ENCODE data around the gene ELANE. TPM values are rescaled to one million over a fixed set of nuclear protein-coding genes. Genes with fewer than 3 reads are reported as not detected.
"Not testable (repeated sequence)": the region's sequence is repeated elsewhere in the genome, so short reads cannot be mapped to it uniquely, and the experiment has no call there.

ELANE gene
- total RNA-seq, 1 experiment from 2014 or later, result not detected

- DNase-seq (ENCODE audit: low read depth), result no peak
- in situ Hi-C loops (cut with HindIII; ENCODE audit: low pct_unique_long_range_greater_than_20kb, low sequenced_read_pairs), result no loop called here
These were observed 35.0 kb downstream of the ELANE start for GRCh38 chr19:887072-887471.

DNA sequence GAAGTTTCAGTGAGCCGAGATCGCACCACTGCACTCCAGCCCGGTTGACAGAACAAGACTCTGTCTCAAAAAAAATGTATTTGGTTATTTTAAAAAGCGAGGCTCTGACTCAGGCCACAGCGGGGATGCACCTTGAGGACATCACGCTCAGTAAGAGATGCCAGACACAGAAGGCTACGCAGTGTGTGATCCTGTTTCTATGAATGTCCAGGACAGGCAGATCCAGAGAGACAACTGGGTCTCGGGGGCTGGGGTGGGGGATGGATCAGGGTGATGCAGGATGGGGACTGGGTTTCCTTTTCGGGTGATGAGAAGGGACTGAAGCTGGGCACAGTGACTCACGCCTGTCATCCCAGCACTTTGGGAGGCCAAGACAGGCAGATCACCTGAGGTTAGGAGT lies 35.5 kb downstream of the ELANE start:
- no peak for DNase-seq (ENCODE audit: low read depth)
- in situ Hi-C loops (cut with HindIII; ENCODE audit: low pct_unique_long_range_greater_than_20kb, low sequenced_read_pairs), result no loop called here

DNA sequence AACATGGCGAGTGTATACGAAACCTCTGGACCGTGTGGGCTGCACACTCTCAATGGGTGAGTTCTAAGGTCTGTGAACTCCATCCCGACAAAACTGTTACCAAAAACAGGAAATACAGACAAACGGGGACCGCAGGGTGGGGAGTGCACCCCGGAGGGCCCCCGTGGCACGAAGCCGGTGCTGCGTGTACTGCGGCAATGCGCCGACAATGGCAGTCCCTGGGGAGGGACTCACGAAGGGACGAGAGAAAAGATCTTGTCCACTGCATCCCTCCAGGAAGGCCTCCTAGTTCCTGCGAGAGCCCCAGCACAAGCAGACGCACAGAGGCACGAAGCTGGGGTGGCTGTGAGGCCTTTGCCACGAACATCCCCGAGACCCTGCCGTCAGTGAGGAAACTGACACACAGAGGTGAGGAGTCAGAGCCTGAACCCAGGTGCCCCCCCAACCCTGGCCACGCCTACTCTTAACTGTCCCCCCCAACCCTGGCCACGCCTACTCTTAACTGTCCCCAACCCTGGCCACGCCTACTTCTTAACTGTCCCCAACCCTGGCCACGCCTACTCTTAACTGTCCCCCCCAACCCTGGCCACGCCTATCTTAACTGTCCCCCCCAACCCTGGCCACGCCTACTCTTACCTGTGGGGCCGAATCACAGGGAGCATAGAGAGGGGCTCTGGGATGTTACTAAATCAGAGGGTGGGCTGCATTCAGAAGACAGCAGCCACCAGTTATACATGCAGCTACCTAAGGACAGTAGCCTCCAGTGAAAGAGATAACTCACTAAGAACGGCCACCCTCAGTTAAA lies 36.7 kb downstream of the ELANE start:
- in situ Hi-C loops (cut with HindIII; ENCODE audit: low pct_unique_long_range_greater_than_20kb, low sequenced_read_pairs), result no loop called here
- no peak for DNase-seq (ENCODE audit: low read depth)

DNA sequence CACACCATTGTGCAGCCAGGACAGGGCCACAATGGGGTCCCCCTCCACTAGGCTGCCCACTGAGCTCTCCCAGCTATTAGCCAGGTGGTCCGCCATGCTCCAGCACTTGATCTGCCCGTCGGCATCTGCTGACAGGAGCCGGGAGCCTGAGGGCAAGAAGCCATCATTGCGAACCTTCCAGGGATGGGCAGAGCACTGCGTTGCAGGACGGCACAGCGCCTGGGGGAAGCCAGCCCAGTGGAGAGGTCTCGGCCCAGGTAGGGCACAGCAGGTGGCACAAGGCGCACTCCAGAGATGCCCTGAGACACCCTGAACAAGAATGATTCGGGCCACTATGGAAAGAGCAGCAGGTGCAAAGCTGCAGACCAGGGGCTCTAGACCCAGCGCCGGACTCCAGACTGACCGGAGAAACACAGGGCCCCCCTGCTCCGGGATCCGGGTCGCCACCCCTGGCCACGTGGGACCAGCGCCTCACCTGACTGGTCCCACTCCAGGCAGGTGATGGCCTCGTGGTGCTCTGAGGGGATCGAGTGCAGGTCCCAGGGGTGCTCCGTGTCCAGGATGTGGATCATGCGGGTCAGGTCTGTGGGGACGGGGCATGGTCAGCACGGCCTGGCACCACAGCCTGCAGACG lies 37.7 kb downstream of the ELANE start:
- in situ Hi-C loops (cut with HindIII; ENCODE audit: low pct_unique_long_range_greater_than_20kb, low sequenced_read_pairs), result no loop called here
- no peak for DNase-seq (ENCODE audit: low read depth)

- DNase-seq (ENCODE audit: low read depth), result no peak
- in situ Hi-C loops (cut with HindIII; ENCODE audit: low pct_unique_long_range_greater_than_20kb, low sequenced_read_pairs), result no loop called here
These were observed 38.7 kb downstream of the ELANE start for GRCh38 chr19:890831-891230.

DNA sequence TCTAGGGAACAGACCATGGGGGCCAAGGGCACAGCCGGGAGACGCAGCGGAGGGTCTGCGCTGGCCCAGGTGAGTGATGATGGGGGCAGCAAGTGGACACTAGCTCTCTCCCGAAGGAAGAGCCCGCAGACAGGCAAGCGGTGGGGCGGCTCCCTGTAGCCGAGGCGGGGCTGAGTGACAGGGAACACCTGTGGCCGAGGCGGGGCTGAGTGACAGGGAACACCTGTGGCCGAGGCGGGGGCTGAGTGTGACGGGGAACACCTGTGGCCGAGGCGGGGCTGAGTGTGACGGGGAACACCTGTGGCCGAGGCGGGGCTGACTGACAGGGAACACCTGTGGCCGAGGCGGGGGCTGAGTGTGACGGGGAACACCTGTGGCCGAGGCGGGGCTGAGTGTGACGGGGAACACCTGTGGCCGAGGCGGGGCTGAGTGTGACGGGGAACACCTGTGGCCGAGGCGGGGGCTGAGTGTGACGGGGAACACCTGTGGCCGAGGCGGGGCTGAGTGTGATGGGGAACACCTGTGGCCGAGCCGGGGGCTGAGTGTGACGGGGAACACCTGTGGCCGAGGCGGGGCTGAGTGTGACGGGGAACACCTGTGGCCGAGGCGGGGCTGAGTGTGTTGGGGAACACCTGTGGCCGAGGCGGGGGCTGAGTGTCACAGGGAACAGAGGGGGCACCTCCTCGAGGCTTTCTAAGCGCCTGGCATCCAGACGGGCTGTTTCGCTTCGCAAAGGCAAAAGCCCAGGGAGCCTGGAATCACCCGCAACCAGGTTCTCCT lies 39.5 kb downstream of the ELANE start:
- in situ Hi-C loops (cut with HindIII; ENCODE audit: low pct_unique_long_range_greater_than_20kb, low sequenced_read_pairs); DNase-seq (ENCODE audit: low read depth): not testable (repeated sequence)

DNA sequence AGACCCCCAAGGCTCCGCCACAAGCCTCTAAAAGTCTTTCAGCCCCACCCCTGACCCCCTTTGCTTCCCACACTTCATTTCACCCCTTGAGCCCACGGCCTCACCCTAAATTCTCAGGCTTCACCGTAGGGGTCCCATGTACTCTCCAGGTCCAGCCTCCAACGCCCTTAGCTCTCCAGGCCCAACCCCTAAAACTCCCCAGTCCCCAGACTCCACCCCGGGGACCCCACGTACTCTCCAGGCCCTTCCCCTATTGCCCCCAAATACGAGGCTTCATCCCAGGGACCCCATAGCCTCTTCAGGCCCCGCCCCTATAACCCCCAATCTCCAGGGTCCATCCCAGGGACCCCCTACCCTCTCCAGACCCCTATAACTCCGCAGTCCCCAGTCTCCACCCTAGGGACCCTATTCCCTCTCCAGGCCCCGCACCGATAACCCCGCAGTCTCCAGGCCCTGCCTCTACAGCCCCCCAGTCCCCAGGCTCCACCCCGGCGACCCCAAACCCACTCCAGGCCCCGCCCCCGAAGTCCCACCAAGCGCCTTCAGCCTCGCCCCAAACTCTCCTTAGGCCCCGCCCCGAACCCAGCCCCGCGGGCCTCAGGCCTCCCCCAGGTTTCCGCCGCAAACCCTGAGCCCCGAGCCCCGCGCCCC lies 40.3 kb downstream of the ELANE start:
- in situ Hi-C loops (cut with HindIII; ENCODE audit: low pct_unique_long_range_greater_than_20kb, low sequenced_read_pairs), result no loop called here
- no peak for DNase-seq (ENCODE audit: low read depth)

DNA sequence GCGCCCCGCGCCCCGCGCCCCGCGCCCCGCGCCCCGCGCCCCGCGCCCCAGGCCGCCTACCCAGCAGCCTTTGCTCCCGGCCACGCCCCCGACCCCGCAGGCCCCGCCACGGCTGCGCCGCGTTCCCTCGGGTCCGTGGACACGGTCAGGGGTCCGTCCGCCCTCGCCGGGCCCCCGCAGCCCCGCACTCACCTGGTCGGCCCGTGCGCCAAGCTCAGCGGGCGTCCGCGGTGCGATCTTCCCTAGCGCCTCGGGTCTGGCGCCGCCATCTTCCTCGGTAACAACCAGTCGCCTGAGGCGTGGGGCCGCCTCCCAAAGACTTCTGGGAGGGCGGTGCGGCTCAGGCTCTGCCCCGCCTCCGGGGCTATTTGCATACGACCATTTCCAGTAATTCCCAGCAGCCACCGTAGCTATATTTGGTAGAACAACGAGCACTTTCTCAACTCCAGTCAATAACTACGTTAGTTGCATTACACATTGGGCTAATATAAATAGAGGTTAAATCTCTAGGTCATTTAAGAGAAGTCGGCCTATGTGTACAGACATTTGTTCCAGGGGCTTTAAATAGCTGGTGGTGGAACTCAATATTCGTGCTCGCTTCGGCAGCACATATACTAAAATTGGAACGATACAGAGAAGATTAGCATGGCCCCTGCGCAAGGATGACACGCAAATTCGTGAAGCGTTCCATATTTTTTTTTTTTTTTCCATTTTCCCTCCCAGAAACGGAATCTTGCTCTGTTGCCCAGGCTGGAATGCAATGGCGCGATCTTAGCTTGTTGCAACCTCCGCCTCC lies 41.0 kb downstream of the ELANE start, which contains the start of the genes MED16 and RNU6-9:
TSS of gene MED16 (minus strand) at position 294 of the 796 bp plus-strand sequence. CDS start 2,056 bp downstream, outside the sequence.
TSS of gene RNU6-9 (plus strand) at position 591 of the 796 bp plus-strand sequence.
- DNase-seq (ENCODE audit: low read depth), result peak; percentile 85
- in situ Hi-C loops (cut with HindIII; ENCODE audit: low pct_unique_long_range_greater_than_20kb, low sequenced_read_pairs), result no loop called here

DNA sequence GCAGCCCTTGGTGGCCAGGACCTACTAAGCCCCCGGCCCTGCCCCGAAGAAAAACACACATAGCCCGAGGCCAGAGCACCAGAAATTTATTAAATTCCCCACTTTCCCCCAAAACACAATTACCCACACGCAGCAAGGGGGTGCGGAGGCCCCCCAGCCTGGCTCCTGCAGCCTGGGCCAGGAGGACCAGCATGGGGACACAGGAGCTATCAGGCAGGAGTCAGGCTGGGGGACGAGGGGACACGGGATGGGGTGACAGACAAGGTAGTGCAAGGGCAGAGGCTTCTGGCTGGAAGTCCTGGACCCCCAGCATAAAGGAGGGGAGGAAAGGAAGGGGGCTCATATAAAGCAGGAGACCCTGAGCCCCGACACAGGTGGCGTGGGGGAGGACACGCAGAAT lies 44.3 kb downstream of the ELANE start:
- in situ Hi-C loops (cut with HindIII; ENCODE audit: low pct_unique_long_range_greater_than_20kb, low sequenced_read_pairs), result no loop called here
- no peak for DNase-seq (ENCODE audit: low read depth)

GRCh38 chr19:896999-897398 lies 44.9 kb downstream of the ELANE start:
- in situ Hi-C loops (cut with HindIII; ENCODE audit: low pct_unique_long_range_greater_than_20kb, low sequenced_read_pairs), result no loop called here
- no peak for DNase-seq (ENCODE audit: low read depth)

GRCh38 chr19:897442-898039 lies 45.4 kb downstream of the ELANE start:
- in situ Hi-C loops (cut with HindIII; ENCODE audit: low pct_unique_long_range_greater_than_20kb, low sequenced_read_pairs), result no loop called here
- DNase-seq (ENCODE audit: low read depth), result no peak

DNA sequence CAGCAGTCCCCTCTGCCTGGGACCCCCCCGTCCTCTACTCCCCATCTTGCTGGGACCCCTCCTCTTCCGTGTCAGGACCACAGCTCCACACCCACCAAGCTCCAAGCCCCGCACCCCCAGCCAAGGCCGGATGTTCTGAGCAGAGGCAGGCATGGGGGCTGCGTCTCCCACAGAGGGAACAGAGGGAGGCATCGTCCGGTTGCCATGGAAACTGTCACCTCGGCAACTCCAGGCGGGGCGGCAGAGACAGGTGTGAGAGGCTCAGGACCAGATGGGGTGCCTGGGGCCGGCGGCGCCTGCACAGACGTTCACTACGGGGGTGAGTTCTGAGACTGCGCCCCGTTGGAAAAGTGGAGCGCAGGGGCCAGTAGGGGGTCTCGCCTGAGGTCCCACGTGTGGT lies 46.6 kb downstream of the ELANE start:
- DNase-seq (ENCODE audit: low read depth), result no peak
- in situ Hi-C loops (cut with HindIII; ENCODE audit: low pct_unique_long_range_greater_than_20kb, low sequenced_read_pairs), result no loop called here

- no peak for DNase-seq (ENCODE audit: low read depth)
- in situ Hi-C loops (cut with HindIII; ENCODE audit: low pct_unique_long_range_greater_than_20kb, low sequenced_read_pairs), result no loop called here
These were observed 47.4 kb downstream of the ELANE start for GRCh38 chr19:899336-900042.

- DNase-seq (ENCODE audit: low read depth), result no peak
- in situ Hi-C loops (cut with HindIII; ENCODE audit: low pct_unique_long_range_greater_than_20kb, low sequenced_read_pairs), result no loop called here
These were observed 47.9 kb downstream of the ELANE start for GRCh38 chr19:900043-900301.

DNA sequence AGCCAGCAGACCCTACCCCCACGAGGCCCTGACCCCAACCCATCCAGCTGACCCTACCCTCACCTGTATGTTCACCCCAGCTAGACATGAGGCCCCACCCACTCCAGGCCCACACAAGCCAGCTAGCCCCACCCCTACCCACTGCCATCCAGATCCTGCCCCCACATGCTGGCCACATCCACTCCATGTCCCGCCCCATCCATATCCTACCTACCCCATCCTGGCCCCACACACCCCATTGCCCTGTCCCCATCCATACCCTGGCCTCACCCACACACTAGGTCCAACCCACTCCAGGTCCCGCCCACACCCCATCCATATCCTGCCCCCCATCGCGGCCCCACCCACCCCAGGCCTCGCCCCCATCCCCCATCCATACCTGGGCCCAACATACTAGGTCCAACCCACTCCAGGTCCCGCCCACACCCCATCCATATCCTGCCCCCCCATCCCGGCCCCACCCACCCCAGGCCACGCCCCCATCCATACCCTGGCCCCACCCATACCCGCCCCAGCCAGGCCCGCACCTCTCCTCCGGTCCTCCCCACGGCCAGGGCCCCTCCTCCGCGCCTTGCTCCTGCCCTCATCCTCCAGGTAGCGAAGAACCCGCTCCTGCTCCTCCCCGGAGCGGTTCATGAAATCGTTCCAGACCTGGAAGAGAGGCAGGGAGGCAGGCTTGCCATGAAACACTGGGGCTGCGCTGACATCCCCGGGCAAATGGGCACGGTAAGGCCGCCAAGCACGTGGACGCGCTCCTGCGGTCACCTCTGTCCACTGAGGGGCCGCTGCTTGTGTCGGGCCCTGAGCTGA lies 48.4 kb downstream of the ELANE start:
- no peak for DNase-seq (ENCODE audit: low read depth)
- in situ Hi-C loops (cut with HindIII; ENCODE audit: low pct_unique_long_range_greater_than_20kb, low sequenced_read_pairs), result no loop called here

Data from Caki2 (cell line).